MCF 10A (cell line): ENCODE data around the gene TBCK. TPM values are rescaled to one million over a fixed set of nuclear protein-coding genes. Genes with fewer than 3 reads are reported as not detected.

ENCODE experiments used
- BruUV-seq: library from RNA; stranded (reverse); fragments of 400-500 nt; replicated peaks from 2 replicates; lab custom pipeline; 2021; lab: Mats Ljungman, UMichigan
- CTCF ChIA-PET: fragments of 300-600 bp; sonication (Branson Sonifier 250); formaldehyde crosslinking; extraction: SDS; loops from one replicate; lab custom pipeline; 2021; ENCODE audit warnings: antibody characterized with exemption, inconsistent platforms; lab: Yijun Ruan, JAX
- POLR2A ChIA-PET: fragments of 300-600, 350-650 bp; sonication (Branson Sonifier 250); formaldehyde crosslinking; extraction: SDS; loops from one replicate; lab custom pipeline; 2020; ENCODE audit warnings: antibody characterized with exemption, inconsistent platforms; lab: Yijun Ruan, JAX
- DNase-seq: peaks from one replicate; pipeline ENCODE4 v3.0.0-alpha.2; 2018; ENCODE audit not compliant: unreplicated experiment
- H3K27ac Mint-ChIP-seq: one replicate; pipeline ENCODE4 v1.8.0; 2022; ENCODE audit warnings: mild to moderate bottlenecking, low read depth, mixed read lengths; ENCODE audit not compliant: unreplicated experiment
- H3K27me3 Mint-ChIP-seq: one replicate; pipeline ENCODE4 v1.8.0; 2022; ENCODE audit warnings: mixed read lengths; ENCODE audit not compliant: insufficient read depth, unreplicated experiment
- H3K36me3 Mint-ChIP-seq: one replicate; pipeline ENCODE4 v1.8.0; 2022; ENCODE audit warnings: mild to moderate bottlenecking, moderate library complexity, mixed read lengths; ENCODE audit not compliant: insufficient read depth, unreplicated experiment
- H3K4me1 Mint-ChIP-seq: one replicate; pipeline ENCODE4 v1.8.0; 2022; ENCODE audit warnings: mixed read lengths; ENCODE audit not compliant: insufficient read depth, unreplicated experiment
- H3K4me3 Mint-ChIP-seq: one replicate; pipeline ENCODE4 v1.8.0; 2022; ENCODE audit warnings: mild to moderate bottlenecking, moderate library complexity, mixed read lengths; ENCODE audit not compliant: unreplicated experiment
- H3K9me3 Mint-ChIP-seq: one replicate; pipeline ENCODE4 v1.8.0; 2022; ENCODE audit warnings: mixed read lengths; ENCODE audit not compliant: unreplicated experiment
- intact Hi-C: fragments of 100-400 bp; cut with micrococcal nuclease; formaldehyde crosslinking; loops from 2 replicates; pipeline ENCODE4 v1.14.1; 2022
- total RNA-seq: library from RNA; stranded (reverse); gene quantifications from 2 replicates; pipeline ENCODE4 v1.2.3, GENCODE V29; 2022
- TF ChIP-seq, protein P1 (sequence below): fragments of 200-600 bp; IDR thresholded peaks from one replicate; pipeline ENCODE4 v1.8.0; 2022; ENCODE audit warnings: antibody characterized with exemption, mild to moderate bottlenecking; ENCODE audit not compliant: unreplicated experiment

Gene TBCK
- total RNA-seq, 1 experiment from 2014 or later = 27.8 TPM

GRCh38 chr4:106256190-106256589 is 59.8 kb downstream of the TBCK start:
- H3K4me3 Mint-ChIP-seq = no peak overlapping the region
- no TSS peak for BruUV-seq
- TF ChIP-seq, protein P1, sequence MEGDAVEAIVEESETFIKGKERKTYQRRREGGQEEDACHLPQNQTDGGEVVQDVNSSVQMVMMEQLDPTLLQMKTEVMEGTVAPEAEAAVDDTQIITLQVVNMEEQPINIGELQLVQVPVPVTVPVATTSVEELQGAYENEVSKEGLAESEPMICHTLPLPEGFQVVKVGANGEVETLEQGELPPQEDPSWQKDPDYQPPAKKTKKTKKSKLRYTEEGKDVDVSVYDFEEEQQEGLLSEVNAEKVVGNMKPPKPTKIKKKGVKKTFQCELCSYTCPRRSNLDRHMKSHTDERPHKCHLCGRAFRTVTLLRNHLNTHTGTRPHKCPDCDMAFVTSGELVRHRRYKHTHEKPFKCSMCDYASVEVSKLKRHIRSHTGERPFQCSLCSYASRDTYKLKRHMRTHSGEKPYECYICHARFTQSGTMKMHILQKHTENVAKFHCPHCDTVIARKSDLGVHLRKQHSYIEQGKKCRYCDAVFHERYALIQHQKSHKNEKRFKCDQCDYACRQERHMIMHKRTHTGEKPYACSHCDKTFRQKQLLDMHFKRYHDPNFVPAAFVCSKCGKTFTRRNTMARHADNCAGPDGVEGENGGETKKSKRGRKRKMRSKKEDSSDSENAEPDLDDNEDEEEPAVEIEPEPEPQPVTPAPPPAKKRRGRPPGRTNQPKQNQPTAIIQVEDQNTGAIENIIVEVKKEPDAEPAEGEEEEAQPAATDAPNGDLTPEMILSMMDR = no peak
- ChIA-PET CTCF (interaction anchor here (0.5 to 1.3 kb wide), 3 partner anchors 12 to 25 kb away, joined by 3 to 5 read pairs (median 3); no protein-coding TSS in a partner anchor), POLR2A (interaction anchor here (0.8 kb wide), 1 partner anchor 10 kb away, joined by 3 read pairs; no protein-coding TSS in a partner anchor)
- H3K27me3 Mint-ChIP-seq = no peaks in the 10 kb centered on the region
- no peak overlapping the region for H3K27ac Mint-ChIP-seq
- H3K4me1 Mint-ChIP-seq = peaks cover 5% of the 10 kb centered on the region
- H3K36me3 Mint-ChIP-seq = peaks cover 23% of the 10 kb centered on the region
- DNase-seq = no peak
- no peaks in the 10 kb centered on the region for H3K9me3 Mint-ChIP-seq
- intact Hi-C loops = no loop called here

GRCh38 chr4:106255195-106255594 is 60.8 kb downstream of the TBCK start:
- intact Hi-C loops = no loop called here
- no TSS peak for BruUV-seq
- TF ChIP-seq, protein P1 = no peak
- H3K4me1 Mint-ChIP-seq = peaks cover 5% of the 10 kb centered on the region
- ChIA-PET POLR2A (no interaction called here), CTCF (interaction anchor here (0.5 to 0.7 kb wide), 2 partner anchors 11 to 43 kb away, joined by 3 read pairs; no protein-coding TSS in a partner anchor)
- H3K9me3 Mint-ChIP-seq = no peaks in the 10 kb centered on the region
- no peak for DNase-seq
- H3K4me3 Mint-ChIP-seq = no peak overlapping the region
- no peaks in the 10 kb centered on the region for H3K27me3 Mint-ChIP-seq
- no peak overlapping the region for H3K27ac Mint-ChIP-seq
- H3K36me3 Mint-ChIP-seq = peaks cover 31% of the 10 kb centered on the region

- no TSS peak for BruUV-seq
- Mint-ChIP-seq H3K9me3 (no peaks in the 10 kb centered on the region), H3K36me3 (peaks cover 33% of the 10 kb centered on the region), H3K4me1 (peaks cover 5% of the 10 kb centered on the region), H3K27ac (no peak overlapping the region), H3K4me3 (no peak overlapping the region), H3K27me3 (no peaks in the 10 kb centered on the region)
- intact Hi-C loops = no loop called here
- TF ChIP-seq, protein P1 = no peak
- POLR2A ChIA-PET = no interaction called here
- CTCF ChIA-PET = interaction anchor here (0.5 to 0.7 kb wide), 2 partner anchors 57 to 734 kb away, joined by 3 read pairs; no protein-coding TSS in a partner anchor
- no peak for DNase-seq
Measured at GRCh38 chr4:106253364-106254129, 62.5 kb downstream of the TBCK start.

DNA sequence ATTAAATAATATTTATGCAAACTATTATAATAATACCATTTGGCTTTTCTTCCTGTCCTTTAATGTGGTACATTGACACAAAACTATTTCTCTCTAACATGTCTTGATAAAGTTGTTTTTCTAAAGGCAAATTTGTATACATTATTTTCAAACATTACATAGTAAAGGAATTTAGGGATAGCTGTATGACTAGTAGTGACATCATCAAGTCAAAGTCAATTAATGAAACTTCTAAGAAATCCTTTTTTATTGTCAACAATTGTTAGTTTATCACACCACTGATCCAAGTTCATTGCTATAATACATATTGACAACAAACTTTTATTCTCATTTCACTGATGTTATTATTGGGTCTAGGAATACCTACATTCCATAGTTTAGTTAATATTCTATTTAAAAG is 68.4 kb downstream of the TBCK start:
- TF ChIP-seq, protein P1 = no peak
- ChIA-PET CTCF (no interaction called here), POLR2A (no interaction called here)
- intact Hi-C loops = no loop called here
- H3K27me3 Mint-ChIP-seq = no peaks in the 10 kb centered on the region
- no peak for DNase-seq
- no peaks in the 10 kb centered on the region for H3K9me3 Mint-ChIP-seq
- no peak overlapping the region for H3K27ac Mint-ChIP-seq
- BruUV-seq = no TSS peak
- H3K4me1 Mint-ChIP-seq = no peaks in the 10 kb centered on the region
- peaks cover 41% of the 10 kb centered on the region for H3K36me3 Mint-ChIP-seq
- H3K4me3 Mint-ChIP-seq = no peak overlapping the region
